B cell (primary cell): ENCODE data around the gene PSG5.
"Not testable (repeated sequence)": the region's sequence is repeated elsewhere in the genome, so short reads cannot be mapped to it uniquely, and the experiment has no call there.

Source experiments
- CTCF ChIP-seq: fragments of 200-600 bp; IDR thresholded peaks from one replicate; pipeline ENCODE4 v1.8.0; 2022; ENCODE audit warnings: antibody characterized with exemption, mild to moderate bottlenecking
- EZH2 ChIP-seq: IDR thresholded peaks from 2 replicates; pipeline ENCODE4 v1.6.1; 2012; ENCODE audit warnings: borderline replicate concordance, low read depth, mild to moderate bottlenecking, moderate library complexity, low read length; ENCODE audit not compliant: insufficient read depth, poor library complexity, severe bottlenecking

DNA sequence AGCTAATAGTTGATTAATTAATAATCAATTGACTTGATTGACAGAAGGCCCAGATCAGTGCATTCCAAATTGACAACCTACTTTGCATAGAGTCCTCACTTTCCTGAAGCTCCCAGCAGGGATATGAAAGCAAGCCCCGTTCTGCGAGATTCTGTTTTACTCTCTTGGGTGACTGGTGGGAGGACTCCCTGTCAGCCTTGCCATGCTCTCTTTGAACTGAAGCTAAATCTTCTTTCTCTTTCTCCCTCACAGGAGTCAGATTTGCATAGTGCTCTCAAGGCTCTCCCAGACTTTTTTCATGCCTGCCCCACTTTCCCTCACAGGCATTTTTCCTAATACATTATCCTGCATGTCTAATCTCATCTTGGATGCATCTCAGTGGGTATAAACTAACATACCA lies 29.5 kb upstream of the PSG5 start:
- not testable (repeated sequence) for TF ChIP-seq CTCF, EZH2
